Fibroblast of upper back skin (primary cell): Measurements from ENCODE around the gene CEP112.
A peak's percentile ranks its signal among the peaks of the same experiment; 100 is the strongest.

Experiments
- DNase-seq: peaks from one replicate; pipeline ENCODE4 v3.0.0-alpha.2; 2013

Gene CEP112

DNA sequence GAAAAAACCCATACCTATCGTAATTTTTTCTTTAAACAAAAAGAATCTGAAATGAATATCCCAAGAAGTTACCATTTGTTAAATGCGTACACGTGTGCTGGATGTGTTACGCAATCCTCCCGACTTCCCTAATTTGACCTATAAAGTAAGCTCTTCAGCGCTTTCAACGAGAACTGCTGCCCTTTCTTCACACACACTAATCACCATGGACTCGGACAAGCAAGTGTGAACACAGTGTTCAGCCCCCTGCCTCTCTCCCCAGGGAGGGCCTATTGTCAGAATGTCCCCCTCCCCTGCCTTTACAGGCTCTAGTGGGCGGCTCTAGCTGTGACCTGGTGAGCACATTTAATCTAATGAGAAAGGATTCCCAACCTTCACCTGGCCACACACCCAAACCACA, 216.1 kb downstream of the CEP112 start:
- DNase-seq = no peak

GRCh38 chr17:65973237-65973636, 218.7 kb downstream of the CEP112 start:
- DNase-seq = no peak

- DNase-seq = no peak
These were observed 224.6 kb downstream of the CEP112 start for GRCh38 chr17:65967372-65967771.

DNA sequence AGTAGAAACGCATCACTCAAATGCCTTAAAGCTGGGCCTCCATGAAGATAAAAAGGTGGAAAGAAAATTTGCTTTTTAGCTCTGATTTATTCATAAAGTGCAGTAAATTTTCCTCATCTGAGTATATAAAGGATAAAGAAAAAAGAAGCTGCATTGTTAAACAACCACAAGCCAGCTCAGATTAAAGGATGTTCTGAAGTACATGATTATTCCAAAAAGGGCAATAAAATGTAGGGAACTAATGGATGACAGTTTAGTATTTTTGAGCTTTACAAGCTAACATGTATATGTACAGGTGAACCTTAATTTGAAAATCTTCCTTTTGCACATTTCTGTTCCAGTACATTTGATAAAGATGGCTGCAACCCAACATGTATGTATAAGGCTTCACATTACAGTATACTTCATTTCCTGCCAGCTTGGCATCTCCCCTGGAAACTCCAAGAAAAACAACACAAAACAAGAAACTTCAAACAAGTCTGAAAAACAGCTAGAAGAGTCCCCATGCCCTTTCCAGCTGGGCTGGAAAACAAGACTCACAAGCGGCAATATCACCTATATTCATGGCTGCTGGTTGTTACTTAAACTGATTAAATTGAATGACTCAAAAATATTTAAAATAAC, 225.7 kb downstream of the CEP112 start:
- no peak for DNase-seq

DNA sequence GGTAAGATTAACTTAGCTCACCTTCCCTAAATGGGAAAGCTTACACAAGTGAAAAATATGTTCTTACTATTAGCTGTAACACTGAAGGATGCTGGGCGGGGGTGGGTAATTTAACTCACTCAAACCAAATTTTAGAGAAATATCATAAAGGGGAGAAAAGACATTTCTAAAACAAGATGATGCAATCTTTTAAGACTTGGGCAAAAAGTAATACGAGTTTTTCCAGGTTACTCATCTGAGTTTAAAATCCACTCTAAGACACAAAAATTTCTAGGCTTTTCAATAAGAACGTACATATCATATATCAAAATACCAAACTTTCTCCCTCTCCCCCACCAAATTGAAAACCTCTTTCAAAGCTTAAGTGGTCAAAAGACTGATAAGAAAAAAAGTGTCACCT, 228.8 kb downstream of the CEP112 start:
- DNase-seq = no peak

- DNase-seq = no peak
These were observed 232.3 kb downstream of the CEP112 start for GRCh38 chr17:65959630-65960029.

GRCh38 chr17:65956814-65957213, 235.1 kb downstream of the CEP112 start:
- peak; percentile 11 for DNase-seq

DNA sequence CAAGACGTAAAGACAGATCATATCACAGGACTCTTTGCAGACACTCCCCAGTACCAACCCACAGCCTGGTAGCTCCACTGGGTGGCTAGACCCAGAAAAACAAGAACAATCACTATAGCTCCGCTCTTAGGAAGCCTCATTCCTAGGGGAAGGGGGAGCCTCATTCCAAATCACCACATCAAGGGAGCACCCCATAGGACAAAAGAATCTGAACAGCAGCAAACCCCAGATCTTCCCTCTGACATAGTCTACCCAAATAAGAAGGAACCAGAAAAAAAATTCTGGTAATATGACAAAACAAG, 237.8 kb downstream of the CEP112 start:
- DNase-seq = no peak

- DNase-seq = no peak
These were observed 238.4 kb downstream of the CEP112 start for GRCh38 chr17:65953316-65954147.

DNA sequence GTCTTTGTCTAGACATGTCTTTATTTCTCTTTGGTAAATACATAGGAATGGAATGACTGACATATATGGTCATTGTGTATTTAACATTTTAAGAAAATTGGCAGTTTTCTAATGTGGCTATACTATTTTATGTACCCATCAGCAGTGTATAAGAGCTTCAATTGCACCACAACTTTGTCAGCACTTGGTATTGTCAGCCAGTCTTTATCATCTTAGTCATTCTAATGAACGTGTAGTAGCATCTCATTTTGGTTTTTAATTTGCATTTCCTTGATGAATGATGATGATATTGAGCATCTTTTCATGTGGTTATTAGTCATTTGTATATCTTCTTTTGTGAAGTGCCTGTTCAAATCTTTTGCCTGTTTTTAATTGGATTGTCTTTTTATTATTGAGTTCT, 239.3 kb downstream of the CEP112 start:
- no peak for DNase-seq

DNA sequence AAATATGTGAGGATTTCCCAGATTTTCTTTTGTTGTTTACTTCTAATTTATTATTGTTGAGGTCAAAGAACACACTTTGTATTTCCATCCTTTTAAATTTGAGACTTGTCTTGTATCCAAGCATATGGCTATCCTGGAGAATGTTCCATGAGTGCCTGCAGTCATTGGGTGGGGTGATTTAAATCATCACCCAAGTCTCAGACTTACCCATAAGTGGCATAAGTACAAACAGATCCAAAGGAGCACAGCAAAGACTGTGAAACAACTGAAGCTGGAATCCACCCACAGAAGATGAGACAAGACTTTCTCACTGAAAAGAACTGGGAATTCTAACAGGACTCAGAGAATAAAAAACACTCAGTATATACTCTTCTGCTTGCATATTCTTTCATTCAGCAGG, 239.9 kb downstream of the CEP112 start:
- DNase-seq = no peak

DNA sequence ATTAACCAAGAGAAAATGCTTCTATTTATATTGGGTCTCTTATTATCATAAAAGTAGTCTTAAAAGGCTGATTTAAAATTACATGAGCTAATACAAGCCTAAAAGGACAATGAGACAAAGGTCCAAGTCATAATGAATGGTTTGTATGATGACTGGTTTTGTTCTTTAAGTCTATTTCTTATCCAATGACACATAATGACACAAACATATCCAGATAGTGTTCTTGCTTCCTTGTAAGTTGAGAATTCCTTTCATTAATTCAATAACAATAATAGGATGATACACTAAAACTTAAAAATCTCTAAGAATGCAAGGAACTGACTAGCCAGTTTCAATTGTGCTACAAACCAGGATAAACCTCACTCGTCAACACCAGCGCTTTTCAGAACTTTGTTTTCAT, 244.1 kb downstream of the CEP112 start:
- DNase-seq = no peak

- DNase-seq = peak; percentile 39
These were observed 249.3 kb downstream of the CEP112 start for GRCh38 chr17:65942592-65942991.

- no peak for DNase-seq
These were observed 250.5 kb downstream of the CEP112 start for GRCh38 chr17:65941356-65941899.

GRCh38 chr17:65936013-65936412, 255.9 kb downstream of the CEP112 start:
- DNase-seq = peak; percentile 56

- no peak for DNase-seq
These were observed 258.6 kb downstream of the CEP112 start for GRCh38 chr17:65933290-65933689.

DNA sequence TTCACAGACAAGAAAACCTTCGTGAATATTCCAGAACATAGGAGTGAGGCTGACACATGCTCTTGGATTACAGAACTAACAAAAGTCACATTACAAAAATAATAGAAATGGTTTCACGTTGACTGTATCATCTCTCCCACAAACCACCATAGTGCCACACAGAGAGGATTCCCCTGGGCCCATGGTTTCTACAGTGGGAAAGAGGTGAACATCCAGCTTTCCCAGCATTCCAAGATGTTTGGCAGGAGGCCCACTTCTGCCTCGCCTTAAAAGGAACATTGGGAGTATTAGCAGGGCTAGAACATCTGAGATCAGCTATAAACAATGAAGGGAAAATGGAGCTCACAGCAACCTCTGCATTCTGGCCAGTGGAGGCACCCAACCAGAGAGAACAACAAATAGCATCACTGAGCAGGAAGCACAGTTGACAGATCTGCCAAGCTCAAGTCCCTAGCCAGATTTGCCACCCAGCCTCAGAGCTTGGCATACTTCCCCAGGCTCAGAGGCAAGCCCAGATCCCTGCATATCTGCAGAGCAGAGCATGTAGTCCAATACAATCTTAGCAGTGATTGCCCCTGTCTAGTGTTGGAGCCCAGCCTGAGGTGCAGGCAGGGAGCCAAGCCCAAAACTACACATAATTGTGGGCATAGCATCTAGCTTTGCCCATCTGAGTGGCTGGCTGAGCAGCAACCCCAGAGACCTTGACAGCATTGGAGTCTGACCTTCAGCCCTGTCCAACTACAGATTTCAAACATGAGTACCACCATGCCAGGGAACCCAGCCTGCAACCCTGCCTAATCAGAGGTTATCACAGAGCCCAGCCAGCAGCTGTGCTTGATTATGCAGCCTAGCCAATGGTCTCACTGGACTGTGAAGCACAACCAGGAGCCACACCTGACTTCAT, 260.4 kb downstream of the CEP112 start:
- peak; percentile 76 for DNase-seq

DNA sequence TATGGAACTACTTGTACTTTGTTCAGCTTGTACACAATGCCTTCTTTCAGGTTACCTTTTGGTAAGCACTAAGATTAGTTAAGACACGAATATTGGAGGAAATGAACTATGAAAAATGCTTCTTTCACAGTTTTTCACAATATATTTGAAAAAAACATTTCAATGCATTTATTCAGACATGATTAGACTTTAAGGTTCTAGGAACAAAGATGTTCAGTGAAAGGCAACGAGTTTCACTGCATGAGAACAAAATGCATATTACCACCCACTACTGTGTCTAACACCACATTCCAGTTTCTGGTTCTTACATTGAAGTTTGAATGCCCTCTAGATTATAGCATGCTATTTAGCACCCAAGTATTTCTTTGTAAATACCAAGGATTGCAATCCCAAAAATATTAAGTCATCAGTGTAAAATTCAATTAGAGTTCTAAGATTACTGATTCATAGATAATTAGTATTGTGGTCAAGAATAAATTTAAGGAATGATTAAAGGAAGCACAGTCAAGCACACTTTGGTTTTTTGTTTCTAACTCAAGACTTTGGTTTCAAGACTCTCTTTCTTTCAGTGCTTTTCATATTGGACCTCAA, 261.7 kb downstream of the CEP112 start:
- DNase-seq = peak; percentile 12

GRCh38 chr17:65926599-65926998, 265.3 kb downstream of the CEP112 start:
- no peak for DNase-seq

DNA sequence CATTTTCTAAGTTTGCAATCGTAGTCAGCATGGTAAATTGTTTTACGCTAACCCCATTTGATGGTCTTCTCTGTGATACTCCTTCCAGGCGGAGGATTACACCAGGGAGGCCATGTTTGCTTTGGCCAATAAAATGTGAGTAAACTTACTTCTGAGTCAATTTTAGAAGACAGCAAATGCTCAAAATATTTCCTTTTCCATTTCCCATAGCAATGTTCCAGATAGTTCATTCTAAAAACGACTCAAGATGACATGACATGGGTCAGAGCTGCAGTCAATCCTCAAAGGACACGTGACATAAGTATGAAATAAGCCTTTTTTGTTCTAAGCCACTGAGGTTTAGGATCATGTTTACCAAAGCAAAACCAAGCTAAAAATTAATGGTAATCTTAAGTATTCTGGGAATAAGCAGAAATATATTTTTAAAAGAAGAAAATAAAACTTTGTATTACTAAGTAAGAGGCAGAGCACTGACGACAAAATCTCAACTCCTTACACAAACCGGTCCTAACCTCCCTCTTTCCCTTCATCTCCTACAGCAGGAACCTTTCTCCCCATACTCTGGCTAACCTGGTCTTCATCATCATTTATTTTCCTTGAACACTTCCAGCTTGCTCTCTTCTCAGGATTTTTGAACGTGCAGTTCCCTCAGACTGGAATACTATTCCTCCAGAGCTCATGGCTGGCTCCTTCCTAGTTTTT, 266.2 kb downstream of the CEP112 start:
- peak; percentile 25 for DNase-seq

DNA sequence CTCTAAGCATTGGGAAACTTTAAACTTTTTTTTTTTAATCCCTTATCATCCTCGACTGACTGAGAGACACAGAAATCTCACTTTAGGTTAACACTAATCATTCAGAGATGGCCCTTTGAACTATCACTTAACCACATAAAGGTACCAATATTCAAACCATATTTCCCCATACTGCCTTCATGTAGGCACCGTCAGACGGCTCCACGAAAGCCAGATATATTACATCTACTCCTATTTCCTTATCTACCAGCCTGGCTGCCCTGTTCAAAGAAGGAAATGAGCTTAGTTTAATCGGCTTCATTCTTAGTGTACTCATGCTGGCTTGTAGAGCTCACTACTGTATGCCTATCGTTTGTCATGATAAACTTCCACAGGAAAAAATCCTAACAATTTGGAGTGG, 270.9 kb downstream of the CEP112 start:
- no peak for DNase-seq

DNA sequence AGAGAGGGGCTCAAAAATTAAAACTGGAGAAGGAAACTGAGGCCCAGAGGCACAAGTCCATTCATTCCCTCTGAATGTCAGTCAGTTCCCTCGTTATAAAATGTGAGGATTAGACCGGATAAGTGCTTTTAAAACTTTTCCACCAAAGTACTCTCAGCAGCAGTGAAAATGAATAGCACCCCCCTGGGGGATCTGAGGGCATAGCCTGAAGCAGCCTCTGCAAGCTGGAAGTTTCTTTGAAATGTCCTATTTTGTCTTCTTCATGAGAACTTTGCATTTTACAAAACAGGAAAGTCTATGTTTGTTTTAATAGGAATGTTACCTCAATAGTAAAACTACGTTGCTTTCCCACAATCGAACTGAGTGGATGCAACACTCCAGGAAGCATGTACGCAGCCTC, 273.0 kb downstream of the CEP112 start:
- no peak for DNase-seq
